SIG-M5 treated with dmso at 0.1 percent for 504 hours (cell line): Measurements from ENCODE around the gene MGLL.
"Not testable (repeated sequence)": the region's sequence is repeated elsewhere in the genome, so short reads cannot be mapped to it uniquely, and the experiment has no call there.

Source experiments
- DNase-seq: peaks from one replicate; lab custom pipeline; 2025; ENCODE audit not compliant: unreplicated experiment; lab: John Stamatoyannopoulos, UW

MGLL gene

GRCh38 chr3:127692501-127693335 is 129.6 kb downstream of the MGLL start:
- DNase-seq = no peak

- DNase-seq = no peak
These were observed 130.3 kb downstream of the MGLL start for GRCh38 chr3:127691974-127692373.

GRCh38 chr3:127691489-127691888 is 130.8 kb downstream of the MGLL start:
- no peak for DNase-seq

- DNase-seq = peak; percentile 47
These were observed 131.4 kb downstream of the MGLL start for GRCh38 chr3:127690823-127691452.

GRCh38 chr3:127690106-127690505 is 132.2 kb downstream of the MGLL start:
- no peak for DNase-seq

- DNase-seq = no peak
These were observed 133.0 kb downstream of the MGLL start for GRCh38 chr3:127689266-127689860.

GRCh38 chr3:127688416-127689265 is 133.7 kb downstream of the MGLL start:
- DNase-seq = no peak

GRCh38 chr3:127688022-127688415 is 134.3 kb downstream of the MGLL start:
- DNase-seq = no peak

- DNase-seq = no peak
These were observed 135.0 kb downstream of the MGLL start for GRCh38 chr3:127687228-127687737.

GRCh38 chr3:127686512-127686894 is 135.8 kb downstream of the MGLL start:
- DNase-seq = no peak

- DNase-seq = no peak
These were observed 136.4 kb downstream of the MGLL start for GRCh38 chr3:127685708-127686511.

- DNase-seq = no peak
These were observed 137.2 kb downstream of the MGLL start for GRCh38 chr3:127684871-127685707.

- DNase-seq = no peak
These were observed 139.8 kb downstream of the MGLL start for GRCh38 chr3:127682561-127682960.

GRCh38 chr3:127682175-127682554 is 140.2 kb downstream of the MGLL start:
- not testable (repeated sequence) for DNase-seq

- DNase-seq = no peak
These were observed 141.5 kb downstream of the MGLL start for GRCh38 chr3:127680798-127681221.

GRCh38 chr3:127680146-127680661 is 142.1 kb downstream of the MGLL start:
- DNase-seq = no peak

GRCh38 chr3:127679534-127680145 is 142.7 kb downstream of the MGLL start:
- DNase-seq = no peak
